ENCODE results near the gene LILRA6.
"Not testable (repeated sequence)": the region's sequence is repeated elsewhere in the genome, so short reads cannot be mapped to it uniquely, and the experiment has no call there.

The LILRA6 gene

GRCh38 chr19:54229146-54229545 is 13.4 kb downstream of the LILRA6 start:
- no peak for DNase-seq

- not testable (repeated sequence) for DNase-seq
Observed at GRCh38 chr19:54224619-54225018, 18.0 kb downstream of the LILRA6 start.

DNA sequence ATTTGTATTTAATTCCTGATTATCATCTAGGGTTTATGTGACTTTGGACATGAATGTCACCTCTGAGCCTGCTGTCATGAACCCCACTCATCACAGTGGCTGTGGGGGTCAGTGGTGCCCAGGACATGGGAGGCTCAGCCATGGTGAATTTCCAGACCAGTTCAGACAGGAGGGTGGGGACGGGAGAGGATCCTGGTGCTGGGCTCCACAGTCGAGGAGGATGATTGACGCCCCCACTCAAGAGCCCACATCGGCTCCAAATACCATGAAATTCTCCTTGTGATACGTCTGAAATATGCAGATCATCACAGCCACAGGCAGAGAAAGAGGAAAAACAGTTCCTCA is 18.7 kb downstream of the LILRA6 start:
- not testable (repeated sequence) for DNase-seq

- not testable (repeated sequence) for DNase-seq
Observed at GRCh38 chr19:54223277-54223936, 19.2 kb downstream of the LILRA6 start.

- DNase-seq, result not testable (repeated sequence)
Observed at GRCh38 chr19:54222474-54223276, 19.9 kb downstream of the LILRA6 start, which contains the start of gene LILRB3. TSS of gene LILRB3 (minus strand) at chr19:54223007. CDS start at chr19:54222976, 31 bp downstream.

- not testable (repeated sequence) for DNase-seq
Observed at GRCh38 chr19:54221947-54222346, 20.6 kb downstream of the LILRA6 start.

DNA sequence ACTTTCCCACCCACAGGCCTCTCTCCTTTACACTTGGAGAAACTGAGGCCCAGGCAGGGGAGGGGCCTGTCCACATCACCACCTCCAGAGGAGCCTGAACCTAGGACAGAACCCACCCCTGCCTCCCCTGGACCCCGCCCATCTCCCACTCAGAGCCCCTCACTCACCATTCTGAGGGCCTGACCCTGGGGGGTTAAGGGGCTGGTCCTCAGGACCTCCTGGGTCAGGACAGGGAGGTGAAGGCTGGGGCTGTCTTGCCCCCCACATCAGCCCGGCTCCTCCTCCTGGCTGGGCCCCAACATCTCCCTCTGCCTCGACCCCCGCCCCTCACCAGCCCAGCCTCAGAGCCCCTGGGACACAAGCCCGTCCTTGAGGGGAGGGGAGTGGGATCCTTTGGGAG is 22.9 kb downstream of the LILRA6 start:
- DNase-seq, result not testable (repeated sequence)

DNA sequence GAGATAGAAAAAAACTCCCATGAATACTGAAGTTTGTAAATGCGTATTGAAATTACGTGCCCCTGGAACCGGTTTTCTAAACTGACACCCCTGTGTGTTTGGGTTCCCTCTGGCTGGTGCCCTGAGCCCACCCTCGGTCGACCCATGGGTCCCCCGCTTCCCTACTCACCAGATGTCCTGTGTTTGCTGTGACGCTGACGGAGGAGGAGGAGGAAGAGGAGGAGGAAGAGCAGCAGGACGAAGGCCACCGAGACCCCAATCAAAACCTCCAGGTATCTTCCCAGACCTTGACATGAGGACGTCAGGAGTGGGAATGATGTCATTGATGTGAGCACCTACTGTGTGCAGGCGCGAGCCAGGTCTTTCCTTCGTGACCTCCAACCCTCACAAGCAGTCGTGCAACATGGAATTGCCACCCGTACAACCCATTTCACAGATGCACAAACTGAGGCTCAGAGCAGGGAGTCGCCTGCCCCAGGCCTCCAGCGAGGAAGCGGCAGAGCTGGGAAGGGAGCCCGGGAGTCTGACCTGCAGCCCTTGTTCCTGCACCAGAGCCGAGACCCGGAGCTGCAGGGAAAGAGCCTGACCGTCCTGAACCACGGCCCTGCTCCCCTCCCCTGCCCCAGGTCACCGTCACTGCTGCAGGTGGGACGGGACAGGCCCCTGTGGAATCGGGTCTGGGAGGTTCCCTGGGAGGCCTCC is 23.5 kb downstream of the LILRA6 start:
- no peak for DNase-seq

DNA sequence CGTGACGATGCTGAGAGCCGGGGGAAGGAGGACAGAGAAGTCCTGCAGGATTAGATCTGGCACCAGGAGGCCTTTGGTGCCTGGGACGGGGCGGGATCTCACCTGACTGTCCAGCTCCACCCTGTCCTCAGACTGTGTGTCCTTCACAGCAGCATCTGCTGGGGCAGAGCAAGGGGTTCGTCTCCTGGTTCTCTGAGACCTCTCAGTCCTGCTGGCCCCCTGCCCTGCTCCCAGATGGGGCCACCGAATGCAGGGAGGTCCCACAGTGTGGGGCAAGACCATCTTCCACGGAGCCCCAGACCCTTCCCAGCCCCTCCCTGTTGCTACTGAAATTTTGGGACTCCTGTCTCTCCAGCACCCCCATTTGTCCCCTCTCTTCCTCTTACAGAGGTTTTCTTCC is 24.3 kb downstream of the LILRA6 start:
- no peak for DNase-seq

DNA sequence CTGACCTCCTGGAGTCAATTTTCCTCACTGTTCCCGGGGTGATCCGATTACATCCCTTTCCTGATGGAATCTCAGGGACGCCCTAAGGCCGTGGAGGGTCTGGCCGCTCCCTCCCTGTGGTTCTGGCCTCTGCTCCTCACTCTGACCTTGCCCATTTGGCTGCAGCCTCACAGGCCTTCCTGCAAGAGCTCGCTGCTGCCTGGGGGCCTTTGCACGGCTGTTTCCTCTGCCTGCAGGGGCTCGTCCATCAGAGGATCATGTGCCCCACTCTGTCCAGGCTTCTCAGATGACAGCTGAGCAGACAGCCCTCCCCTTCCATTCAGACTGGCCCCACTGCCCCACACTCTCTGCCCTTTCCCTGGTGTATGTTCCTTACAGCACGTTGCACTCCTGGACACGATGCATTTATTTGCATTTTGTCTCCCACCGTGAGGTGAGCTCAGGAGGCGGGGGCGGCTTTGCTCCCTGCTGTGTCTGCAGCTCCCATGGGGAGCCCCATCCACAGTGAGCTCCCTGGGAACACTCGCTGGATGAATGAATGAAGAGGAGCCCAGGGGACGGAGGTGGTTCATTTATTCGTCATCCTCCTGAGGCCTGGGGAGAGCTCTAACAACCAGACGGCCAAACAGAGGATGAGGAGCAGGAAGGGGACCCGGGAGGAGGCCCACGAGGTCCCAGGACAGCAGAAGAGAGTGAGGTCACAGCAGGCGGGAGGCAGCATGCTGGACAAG is 24.9 kb downstream of the LILRA6 start:
- not testable (repeated sequence) for DNase-seq

DNA sequence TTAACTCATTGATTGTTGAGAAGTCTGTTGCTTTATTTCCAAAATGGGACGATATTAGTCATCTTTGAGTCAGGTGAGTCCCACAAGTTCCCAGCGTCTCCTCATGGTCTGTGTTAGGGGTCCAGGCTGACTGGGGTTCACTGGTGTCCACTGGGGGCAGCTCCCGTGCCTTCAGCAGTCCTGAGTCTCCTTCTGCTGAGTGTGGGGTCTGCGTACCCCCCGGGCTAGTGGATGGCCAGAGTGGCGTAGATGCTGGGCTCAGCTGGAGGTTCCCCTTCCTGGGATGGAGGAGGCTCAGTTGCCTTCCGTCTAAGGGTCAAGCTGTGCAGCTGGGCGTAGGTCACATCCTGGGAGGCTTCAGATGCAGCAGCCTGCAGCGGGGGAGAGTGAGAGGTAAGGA is 25.7 kb downstream of the LILRA6 start:
- no peak for DNase-seq

DNA sequence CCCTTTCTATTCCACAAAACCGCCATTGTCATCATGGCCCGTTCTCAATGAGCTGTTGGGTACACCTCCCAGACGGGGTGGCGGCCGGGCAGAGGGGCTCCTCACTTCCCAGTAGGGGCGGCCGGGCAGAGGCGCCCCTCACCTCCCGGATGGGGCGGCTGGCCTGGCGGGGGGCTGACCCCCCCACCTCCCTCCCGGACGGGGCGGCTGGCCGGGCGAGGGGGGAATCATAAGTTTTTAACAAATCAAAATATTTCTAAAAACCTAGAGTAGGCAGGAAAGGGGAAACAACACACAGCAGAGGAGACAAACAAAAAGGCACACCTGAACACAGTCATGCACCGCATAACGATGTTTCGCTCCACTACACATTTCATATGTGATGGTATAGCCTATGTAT is 27.9 kb downstream of the LILRA6 start:
- DNase-seq, result not testable (repeated sequence)

- DNase-seq, result not testable (repeated sequence)
Observed at GRCh38 chr19:54214217-54214616, 28.4 kb downstream of the LILRA6 start.

DNA sequence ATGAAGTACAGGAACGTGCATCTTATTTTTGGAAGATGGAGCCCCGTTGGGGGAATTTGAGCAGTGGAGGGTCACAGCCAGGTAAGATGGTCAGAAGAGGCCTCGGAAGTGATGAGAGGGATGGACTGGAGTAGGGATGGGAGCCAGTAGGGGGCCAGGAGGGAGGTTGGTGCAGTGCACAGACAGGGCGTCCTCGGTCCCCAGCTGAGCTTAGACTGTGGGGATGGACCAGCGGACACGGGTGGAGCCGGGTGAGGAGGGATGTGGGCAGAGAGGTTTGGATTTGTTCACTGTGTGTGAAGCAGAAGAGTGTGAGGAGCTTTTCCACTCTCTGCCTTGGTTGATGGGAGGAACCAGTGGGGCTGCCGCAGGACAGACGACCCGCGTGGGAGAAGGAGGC is 31.4 kb downstream of the LILRA6 start:
- DNase-seq, result no peak

GRCh38 chr19:54209811-54210494 is 32.6 kb downstream of the LILRA6 start:
- peak; percentile 38 for DNase-seq

- no peak for DNase-seq
Observed at GRCh38 chr19:54209058-54209810, 33.4 kb downstream of the LILRA6 start.

- DNase-seq, result no peak
Observed at GRCh38 chr19:54208784-54209057, 33.9 kb downstream of the LILRA6 start.

DNA sequence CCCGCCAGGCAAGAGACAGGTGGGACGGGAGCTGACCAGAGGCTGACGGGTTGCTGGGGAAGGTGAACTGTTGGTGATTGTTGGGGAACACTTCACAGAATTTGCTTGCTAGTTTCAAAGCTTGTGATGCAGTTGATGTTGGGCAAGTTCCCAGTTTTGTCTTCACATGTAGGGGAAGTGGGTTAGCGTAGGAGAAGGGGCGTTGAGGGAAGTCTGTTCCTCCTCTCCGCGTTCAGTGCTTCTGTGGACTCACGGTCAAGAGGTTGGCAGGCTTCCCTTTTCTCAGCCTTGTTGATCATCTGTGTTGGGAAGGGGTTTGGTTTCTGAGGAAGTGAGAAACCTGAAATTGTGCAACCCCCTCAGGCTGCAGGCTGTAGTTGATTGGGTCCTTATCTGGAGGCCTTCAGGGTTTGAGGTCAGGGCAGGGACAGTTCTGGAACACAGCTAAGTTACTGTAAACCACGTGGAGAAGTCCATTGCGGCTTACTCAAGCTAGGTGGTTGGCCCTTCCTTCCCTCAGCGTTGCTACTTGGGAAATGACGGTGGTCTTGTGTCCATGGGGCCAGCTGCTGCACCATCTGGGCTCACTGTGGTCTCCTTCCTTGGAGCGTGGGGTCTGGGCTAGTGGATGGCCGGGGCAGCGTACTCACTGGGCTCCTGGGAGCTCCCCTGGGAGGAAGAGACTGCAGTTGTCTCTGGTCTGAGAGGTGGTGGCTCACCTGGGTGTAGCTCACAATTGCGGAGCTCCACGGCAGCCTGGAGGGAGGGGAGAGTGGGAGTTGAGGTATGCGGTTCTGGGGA is 34.4 kb downstream of the LILRA6 start:
- no peak for DNase-seq

DNA sequence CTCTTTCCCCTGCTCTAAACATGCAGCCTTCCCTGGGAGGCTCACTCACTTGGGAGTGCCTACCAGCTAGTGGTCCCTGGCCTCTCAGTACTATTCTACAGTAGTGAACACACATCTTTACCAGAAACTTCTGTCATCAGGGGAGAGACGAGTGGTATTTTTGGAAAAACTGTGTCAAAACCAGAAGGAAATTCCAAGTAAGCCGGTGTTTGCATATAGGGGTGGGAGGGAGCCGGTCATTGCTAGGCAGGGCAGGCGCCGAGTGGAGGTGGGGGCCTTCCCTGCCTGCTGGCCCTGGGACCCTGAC is 35.0 kb downstream of the LILRA6 start:
- no peak for DNase-seq

DNA sequence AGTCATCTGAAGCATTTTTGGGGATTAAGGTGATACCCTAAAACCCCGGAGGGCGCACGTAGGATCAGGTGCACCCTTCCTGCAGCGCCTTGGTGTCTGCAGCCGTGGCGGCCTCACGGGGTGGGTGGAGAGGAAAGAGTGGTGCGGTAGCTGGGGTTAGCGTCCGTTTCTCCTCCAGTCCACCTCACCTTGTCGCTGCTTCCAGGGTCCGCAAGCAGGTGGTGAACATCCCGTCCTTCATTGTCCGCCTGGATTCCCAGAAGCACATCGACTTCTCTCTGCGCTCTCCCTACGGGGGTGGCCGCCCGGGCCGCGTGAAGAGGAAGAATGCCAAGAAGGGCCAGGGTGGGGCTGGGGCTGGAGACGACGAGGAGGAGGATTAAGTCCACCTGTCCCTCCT is 35.4 kb downstream of the LILRA6 start:
- not testable (repeated sequence) for DNase-seq

GRCh38 chr19:54206831-54207177 is 35.8 kb downstream of the LILRA6 start:
- DNase-seq, result no peak

Data from NCI-H1417 treated with DMSO at 0.1 percent for 48 hours (cell line).